NCI-H2227 (cell line): ENCODE measurements around the gene ISOC2.
"Not testable (repeated sequence)": the region's sequence is repeated elsewhere in the genome, so short reads cannot be mapped to it uniquely, and the experiment has no call there.

Experiments
- DNase-seq: peaks from one replicate; lab custom pipeline; 2025; ENCODE audit not compliant: unreplicated experiment; lab: John Stamatoyannopoulos, UW

ISOC2 gene, protein sequence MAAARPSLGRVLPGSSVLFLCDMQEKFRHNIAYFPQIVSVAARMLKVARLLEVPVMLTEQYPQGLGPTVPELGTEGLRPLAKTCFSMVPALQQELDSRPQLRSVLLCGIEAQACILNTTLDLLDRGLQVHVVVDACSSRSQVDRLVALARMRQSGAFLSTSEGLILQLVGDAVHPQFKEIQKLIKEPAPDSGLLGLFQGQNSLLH

GRCh38 chr19:55461259-55461973 lies at the start of gene ISOC2:
Gene ISOC2, minus strand, starts transcription at chr19:55461642. Its CDS starts 5,156 bp downstream, at chr19:55456486.
- DNase-seq, result peak; percentile 100

GRCh38 chr19:55508120-55508519 lies 46.7 kb upstream of the ISOC2 start:
- no peak for DNase-seq

DNA sequence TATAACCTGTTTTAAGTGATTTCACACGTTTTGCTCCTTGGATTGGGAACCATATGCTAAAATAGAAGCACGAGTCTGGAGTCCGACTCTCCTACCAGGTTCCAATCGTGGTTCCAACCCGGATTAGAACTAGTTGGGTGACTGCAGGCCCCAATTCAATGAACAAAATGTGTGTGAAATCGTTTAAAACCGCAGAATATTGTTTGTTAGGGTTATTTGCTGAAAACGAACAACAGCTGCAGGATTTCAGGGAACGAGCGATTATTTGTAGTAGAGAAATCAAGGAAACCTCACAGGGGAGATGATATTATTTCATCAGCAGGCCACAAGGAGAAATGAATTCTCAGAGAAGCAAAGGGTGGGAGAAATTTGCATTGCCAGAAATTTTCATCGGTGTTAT lies 43.5 kb upstream of the ISOC2 start:
- no peak for DNase-seq

DNA sequence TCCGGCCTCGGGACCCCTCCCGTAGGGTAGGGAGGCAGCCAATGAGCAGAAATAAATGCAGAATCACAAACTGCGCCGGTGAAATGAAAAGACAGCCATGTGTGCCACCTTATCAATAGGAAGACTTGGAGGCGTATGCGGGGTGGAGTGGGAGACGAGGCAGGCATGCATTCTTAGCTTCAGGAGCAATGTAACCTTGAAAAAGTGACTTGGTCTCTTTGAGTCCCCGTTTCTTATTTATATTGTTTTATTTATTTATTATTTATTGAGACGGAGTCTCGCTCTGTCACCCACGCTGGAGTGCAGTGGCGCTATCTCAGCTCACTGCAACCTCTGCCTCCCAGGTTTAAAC lies 42.8 kb upstream of the ISOC2 start:
- no peak for DNase-seq

DNA sequence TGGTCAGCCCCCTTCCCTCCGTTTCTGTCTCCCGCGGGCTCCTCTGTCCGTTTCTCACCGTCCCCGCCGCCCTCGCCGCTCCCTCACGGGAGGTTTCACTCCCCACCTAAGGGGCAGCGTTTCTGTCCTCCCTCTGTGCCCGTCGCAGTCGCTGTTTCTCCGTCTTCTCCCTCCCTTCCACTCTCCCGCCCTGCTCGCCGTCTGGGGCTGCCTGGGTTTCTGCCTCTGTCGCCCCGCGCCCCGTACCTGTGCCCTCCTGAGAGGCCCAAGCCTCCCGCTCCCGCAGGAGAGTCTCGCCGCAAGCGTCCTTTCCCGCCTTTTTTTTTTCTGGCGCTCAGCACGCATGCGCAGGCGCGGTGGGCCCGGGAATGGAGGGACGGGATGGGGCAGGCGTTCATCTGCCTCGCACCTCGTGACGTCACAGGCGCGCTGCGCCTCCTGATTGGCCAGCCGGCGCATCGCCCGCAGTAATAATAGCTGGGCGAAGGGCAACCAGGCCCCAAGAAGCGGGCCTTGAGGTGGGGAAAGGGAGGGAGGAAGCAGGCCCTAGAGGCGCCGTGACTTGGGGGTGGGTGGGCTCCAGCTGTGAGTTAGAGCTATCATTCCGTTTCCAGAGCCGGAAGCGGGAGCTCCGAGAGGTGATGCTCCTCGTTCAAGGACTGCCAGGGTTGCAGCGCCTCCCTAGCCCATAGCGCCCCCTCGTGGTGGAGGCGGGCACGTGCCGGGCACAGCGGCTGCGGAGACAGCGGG lies 42.2 kb upstream of the ISOC2 start:
- no peak for DNase-seq

- DNase-seq, result no peak
These were observed 41.7 kb upstream of the ISOC2 start for GRCh38 chr19:55503157-55503501.

GRCh38 chr19:55502197-55502952 lies 40.9 kb upstream of the ISOC2 start:
- no peak for DNase-seq

- no peak for DNase-seq
These were observed 39.0 kb upstream of the ISOC2 start for GRCh38 chr19:55500368-55500952.

DNA sequence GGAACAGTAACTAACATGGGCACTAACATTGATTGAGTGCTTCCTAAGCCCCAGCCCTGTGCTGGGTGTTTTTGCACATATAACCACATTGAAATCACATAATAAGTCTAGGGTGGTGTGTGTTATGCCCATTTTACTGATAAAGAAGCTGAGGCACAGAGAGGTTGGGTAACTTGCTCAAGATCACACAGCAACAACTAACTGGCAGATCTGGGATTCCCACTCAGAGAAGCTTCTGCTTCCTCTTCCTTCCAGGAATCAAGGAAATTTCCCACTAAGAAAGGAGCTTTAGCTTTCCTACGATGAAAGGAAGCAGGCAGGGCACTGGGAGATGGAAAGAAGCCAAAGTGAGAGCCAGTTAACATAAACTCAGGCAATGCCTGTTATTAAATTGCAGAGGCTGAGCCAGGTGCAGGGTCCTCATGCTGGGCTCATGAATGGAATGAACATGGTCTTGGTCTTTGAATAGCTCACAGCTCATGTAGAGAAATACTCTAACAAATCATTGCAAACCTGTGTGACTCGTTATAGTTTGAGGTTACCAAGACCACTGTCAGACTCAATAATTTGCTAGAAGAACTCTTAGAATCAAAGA lies 36.9 kb upstream of the ISOC2 start:
- peak; percentile 90 for DNase-seq

DNA sequence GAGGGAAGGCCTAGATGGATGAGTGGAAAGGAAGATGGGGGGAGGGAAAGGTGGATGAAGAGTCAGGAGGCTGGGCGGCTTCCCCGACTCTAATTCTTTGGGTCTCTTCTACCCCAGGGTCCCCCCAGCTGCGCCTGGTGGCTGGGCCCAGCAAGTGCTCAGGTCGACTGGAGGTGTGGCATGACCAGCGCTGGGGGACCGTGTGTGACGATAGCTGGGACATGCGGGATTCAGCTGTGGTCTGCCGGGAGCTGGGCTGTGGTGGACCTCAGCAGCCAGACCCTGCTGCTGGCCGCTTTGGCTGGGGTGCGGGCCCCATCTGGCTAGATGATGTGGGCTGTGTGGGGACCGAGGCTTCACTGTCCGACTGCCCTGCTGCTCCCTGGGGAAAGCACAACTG lies 36.3 kb upstream of the ISOC2 start:
- no peak for DNase-seq

GRCh38 chr19:55496820-55497219 lies 35.4 kb upstream of the ISOC2 start:
- DNase-seq, result not testable (repeated sequence)

DNA sequence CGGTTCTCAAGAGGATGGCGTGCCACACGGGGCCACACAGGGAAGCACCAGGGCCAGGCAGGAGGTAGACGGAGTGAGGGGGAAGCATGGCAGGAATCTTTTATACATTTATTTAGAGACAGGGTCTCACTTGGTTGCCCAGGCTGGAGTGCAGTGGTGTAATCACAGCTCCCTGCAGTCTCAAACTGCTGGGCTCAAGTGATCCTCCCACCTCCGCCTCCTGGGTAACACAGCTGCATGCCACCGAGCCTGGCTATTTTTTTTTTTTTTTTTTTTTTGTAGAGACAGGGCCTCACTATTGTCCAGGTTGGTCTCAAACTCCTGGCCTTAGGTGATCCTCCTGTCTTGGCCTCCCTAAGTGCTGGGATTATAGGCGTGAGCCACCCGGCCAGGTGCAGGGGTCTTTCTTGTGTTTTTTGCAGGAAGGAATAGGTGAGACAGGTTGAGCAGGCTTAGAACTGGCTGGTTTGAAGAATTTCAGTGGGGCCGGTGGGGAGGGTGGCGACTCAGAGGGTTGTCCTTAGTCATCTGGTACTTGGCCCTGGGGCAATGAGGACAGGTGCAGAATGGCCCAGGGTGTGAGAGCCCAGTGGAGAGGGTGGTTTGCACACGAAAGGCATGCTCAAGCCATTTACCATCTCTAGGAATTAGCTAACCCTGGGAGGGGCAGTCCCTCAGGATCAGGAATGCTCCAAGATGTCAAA lies 34.4 kb upstream of the ISOC2 start:
- peak; percentile 48 for DNase-seq

GRCh38 chr19:55494172-55494761 lies 32.8 kb upstream of the ISOC2 start:
- DNase-seq, result no peak

DNA sequence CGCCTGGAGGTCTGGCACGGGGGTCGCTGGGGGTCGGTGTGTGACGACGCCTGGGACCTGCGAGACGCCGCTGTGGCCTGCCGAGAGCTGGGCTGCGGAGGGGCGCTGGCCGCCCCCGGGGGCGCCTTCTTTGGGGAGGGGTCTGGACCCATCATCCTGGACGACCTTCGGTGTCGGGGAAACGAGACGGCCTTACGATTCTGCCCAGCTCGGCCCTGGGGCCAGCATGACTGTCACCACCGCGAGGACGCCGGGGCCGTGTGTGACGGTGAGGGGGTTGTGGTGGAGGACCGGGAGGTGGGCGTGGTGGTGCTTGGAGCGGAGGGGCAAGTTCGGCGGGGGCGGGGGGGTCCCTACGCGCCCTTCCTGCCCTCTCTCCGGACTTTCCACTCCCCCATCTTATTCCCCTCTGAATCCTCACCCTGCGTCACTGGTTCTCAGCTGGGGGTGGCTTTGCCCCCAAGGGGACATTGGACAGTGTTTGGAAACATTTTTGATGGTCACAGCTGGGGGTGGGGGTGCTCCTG lies 32.3 kb upstream of the ISOC2 start:
- no peak for DNase-seq

GRCh38 chr19:55493052-55493644 lies 31.7 kb upstream of the ISOC2 start:
- DNase-seq, result no peak

DNA sequence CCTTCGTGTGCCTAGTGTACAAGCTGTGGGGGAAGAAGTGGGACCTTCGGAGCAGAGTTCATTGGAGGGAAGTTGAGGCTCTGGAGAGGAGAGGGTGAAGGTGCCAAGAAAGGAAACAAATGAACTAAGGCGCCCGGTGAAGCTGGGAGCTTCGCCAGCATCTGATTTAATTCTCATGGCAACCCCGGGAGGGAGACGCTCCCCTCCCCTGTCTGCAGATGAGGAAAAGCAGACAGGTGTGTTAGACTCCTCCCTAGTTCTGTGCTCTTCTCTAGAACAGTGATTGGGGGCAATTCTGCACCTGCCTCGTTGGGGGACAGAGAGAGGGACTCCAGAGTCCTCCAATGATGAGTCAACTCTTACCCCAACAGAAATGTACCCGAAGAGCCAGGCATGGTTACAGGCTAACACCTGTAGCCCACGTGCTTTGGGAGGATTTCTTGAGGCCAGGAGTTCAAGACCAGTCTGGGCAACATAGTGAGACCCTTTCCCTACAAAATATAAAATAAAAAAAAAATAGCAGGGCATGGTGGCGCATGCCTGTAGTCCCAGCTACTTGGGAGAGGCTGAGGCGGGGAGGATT lies 31.0 kb upstream of the ISOC2 start:
- DNase-seq, result no peak

DNA sequence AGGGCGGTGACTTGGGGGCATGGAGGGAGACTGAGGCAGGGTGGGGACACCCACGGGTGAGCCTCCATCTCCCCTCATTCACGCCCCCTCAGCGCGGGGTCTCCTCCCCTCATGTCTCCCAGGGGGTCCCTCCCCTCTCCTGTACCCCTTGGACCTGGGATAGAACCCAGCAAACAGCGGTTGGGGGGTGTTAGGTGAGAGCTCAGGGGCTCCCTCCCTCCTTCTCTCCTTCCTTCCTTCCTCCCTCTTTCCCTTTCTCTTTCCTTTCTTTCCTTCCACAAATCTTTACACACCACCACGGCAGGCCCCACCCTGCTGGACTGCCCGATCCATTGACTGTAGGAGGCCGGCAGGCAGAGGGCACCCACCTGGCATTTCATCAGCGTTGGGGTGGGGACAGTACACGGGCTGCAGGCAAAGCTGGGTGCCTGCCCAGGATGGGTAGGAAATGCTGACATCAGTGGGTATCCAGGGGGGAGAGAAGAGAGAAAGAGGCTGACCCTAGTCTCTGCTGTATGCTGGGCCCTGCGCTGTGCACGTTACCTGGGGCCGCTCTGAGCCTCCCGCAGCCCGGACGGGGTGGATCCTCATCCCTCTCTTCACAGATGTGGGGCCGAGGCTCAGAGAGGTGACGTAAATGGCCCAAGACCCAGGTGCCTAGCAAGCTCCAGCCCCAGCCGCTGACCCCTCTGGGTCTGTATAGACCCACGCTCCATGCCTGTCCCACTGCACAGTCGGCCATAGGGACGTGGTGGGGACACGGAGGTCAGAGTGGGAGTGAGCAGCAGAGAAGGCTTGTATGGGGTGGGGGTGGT lies 30.3 kb upstream of the ISOC2 start:
- DNase-seq, result no peak
